ENCODE data around the gene ZNF710.
"Not testable (repeated sequence)": the region's sequence is repeated elsewhere in the genome, so short reads cannot be mapped to it uniquely, and the experiment has no call there.

Gene ZNF710

DNA sequence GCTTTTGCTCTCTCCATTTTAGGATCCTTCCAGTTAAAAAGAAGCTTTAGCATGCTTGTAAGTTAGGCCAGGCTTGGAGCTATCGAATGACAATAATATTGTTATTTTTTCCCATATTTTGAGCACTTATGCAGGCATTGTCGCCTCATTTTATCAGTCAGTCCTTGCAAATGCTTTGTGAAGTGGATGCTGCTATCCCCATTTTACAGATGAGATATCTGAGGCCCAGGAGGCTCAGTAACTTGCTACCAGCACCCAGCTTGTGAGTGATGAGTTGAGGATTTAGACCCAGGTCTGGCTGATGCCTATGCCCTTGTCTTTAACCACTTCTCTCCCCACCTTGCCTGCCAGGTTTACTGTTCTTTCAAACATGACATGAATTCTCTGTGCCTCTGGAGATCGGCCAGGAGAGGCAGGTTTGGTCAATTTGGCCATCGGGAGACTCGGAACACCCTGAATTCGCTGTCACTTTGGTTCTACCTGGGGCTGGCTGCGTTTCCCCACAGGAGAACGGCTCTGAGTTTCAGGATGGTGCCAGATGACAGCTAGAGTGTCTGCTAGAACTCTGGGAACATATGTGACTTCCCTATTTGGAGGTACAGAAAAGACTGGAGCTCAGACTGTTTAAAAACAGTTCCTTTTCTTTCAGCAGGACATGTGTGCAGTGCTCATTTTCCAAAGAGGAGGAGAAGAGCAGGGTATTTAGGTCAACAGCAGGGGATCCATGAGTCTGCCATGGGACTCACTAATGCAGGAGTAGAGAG lies 25.5 kb upstream of the ZNF710 start:
- H3K27ac ChIP-seq (ENCODE audit: low read depth, low read length): no peak overlapping the region
- H3K9me3 ChIP-seq (ENCODE audit: insufficient read depth, low read depth, low read length): peaks cover 4% of the 10 kb centered on the region; the same call in 1 of the 2 replicates
- H3K27me3 ChIP-seq (ENCODE audit: insufficient read depth, low read length): peaks cover 4% of the 10 kb centered on the region
- H3K36me3 ChIP-seq (ENCODE audit: insufficient read depth, low read length): no peaks in the 10 kb centered on the region
- H3K9ac ChIP-seq (ENCODE audit: low read depth, low read length): no peak overlapping the region
- H3K4me1 ChIP-seq (ENCODE audit: insufficient read depth, low read length): no peaks in the 10 kb centered on the region
- H3K4me3 ChIP-seq (ENCODE audit: low read length): no peak overlapping the region
- WGBS: 94% methylated on average over 8 of the region's 8 CpGs

DNA sequence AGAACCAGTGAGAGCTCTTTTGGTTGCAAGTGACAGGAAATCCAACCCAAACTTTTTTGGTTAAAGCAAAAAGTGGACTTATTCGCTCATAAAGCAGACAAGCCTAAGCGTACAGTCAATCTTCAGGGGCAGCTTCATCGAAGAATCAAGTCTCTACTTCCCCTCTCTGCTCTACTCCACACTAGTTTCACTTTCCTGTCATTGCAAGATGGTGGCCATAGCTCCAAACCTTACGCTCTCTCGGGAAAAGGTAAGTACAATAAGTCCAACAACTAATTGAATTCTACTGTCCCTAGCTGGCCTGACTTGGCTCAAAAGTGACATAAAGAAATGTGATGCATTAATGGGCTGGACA lies 24.9 kb upstream of the ZNF710 start:
- H3K4me1 ChIP-seq (ENCODE audit: insufficient read depth, low read length): no peaks in the 10 kb centered on the region
- no peak overlapping the region for H3K4me3 ChIP-seq (ENCODE audit: low read length)
- 95% methylated on average over 5 of the region's 5 CpGs for WGBS
- no peak overlapping the region for H3K9ac ChIP-seq (ENCODE audit: low read depth, low read length)
- H3K36me3 ChIP-seq (ENCODE audit: insufficient read depth, low read length): no peaks in the 10 kb centered on the region
- peaks cover 4% of the 10 kb centered on the region; the same call in 1 of the 2 replicates for H3K9me3 ChIP-seq (ENCODE audit: insufficient read depth, low read depth, low read length)
- peaks cover 10% of the 10 kb centered on the region for H3K27me3 ChIP-seq (ENCODE audit: insufficient read depth, low read length)
- H3K27ac ChIP-seq (ENCODE audit: low read depth, low read length): no peak overlapping the region

DNA sequence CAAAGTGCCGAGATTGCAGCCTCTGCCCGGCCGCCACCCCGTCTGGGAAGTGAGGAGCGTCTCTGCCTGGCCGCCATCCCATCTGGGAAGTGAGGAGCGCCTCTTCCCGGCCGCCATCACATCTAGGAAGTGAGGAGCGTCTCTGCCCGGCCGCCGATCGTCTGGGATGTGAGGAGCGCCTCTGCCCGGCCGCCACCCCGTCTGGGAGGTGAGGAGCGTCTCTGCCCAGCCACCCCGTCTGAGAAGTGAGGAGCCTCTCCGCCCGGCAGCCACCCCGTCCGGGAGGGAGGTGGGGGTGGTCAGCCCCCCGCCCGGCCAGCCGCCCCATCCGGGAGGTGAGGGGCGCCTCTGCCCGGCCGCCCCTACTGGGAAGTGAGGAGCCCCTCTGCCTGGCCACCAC lies 23.3 kb upstream of the ZNF710 start:
- not testable (repeated sequence) for H3K27ac ChIP-seq (ENCODE audit: low read depth, low read length); H3K4me3 ChIP-seq (ENCODE audit: low read length); H3K36me3 ChIP-seq (ENCODE audit: insufficient read depth, low read length); H3K9me3 ChIP-seq (ENCODE audit: insufficient read depth, low read depth, low read length); H3K9ac ChIP-seq (ENCODE audit: low read depth, low read length)
- H3K4me1 ChIP-seq (ENCODE audit: insufficient read depth, low read length): peaks cover 11% of the 10 kb centered on the region; the same call in 1 of the 2 replicates
- WGBS: 97% methylated on average over 26 of the region's 31 CpGs
- H3K27me3 ChIP-seq (ENCODE audit: insufficient read depth, low read length): peaks cover 20% of the 10 kb centered on the region

DNA sequence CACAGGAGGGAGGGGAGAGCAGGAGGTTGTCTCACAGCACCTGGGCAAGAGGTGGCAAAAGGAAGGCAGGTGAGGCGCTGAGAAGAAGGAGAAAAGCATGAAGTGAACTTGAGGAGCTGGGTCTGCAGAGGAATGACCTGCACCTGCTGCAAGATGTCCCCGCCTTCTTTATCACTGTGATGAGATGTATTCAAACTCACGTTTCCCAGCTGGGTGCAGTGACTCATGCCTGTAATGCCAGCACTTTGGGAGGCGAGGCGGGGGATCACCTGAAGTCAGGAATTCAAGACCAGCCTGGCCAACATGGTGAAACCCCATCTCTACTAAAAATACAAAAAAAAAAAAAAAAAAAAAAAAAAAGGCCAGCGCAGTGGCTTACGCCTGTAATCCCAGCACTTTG lies 22.2 kb upstream of the ZNF710 start:
- Histone ChIP-seq H3K4me1 (ENCODE audit: insufficient read depth, low read length) (peaks cover 16% of the 10 kb centered on the region; the same call in 1 of the 2 replicates), H3K27ac (ENCODE audit: low read depth, low read length) (no peak overlapping the region), H3K4me3 (ENCODE audit: low read length) (no peak overlapping the region), H3K36me3 (ENCODE audit: insufficient read depth, low read length) (no peaks in the 10 kb centered on the region), H3K27me3 (ENCODE audit: insufficient read depth, low read length) (peaks cover 31% of the 10 kb centered on the region), H3K9me3 (ENCODE audit: insufficient read depth, low read depth, low read length) (peaks cover 6% of the 10 kb centered on the region; the same call in 1 of the 2 replicates), H3K9ac (ENCODE audit: low read depth, low read length) (no peak overlapping the region)
- WGBS: 83% methylated on average over 7 of the region's 7 CpGs

DNA sequence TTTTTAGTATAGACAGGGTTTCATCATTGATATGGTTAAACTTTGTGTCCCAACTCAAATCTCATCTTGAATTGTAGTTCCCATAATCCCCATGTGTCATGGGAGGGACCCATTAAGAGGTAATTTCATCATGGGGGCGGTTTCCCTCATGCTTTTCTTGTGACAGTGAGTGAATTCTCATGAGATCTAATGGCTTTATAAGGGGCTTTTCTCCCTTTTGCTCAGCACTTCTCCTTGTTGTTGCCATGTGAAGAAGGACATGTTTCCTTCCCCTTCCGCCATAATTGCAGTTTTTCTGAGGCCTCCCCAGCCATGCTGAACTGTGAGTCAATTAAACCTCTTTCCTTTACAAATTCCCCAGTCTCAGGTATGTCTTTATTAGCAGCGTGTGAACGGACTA lies 20.2 kb upstream of the ZNF710 start:
- WGBS: 93% methylated on average over 4 of the region's 4 CpGs
- Histone ChIP-seq H3K4me3 (ENCODE audit: low read length) (no peak overlapping the region), H3K27me3 (ENCODE audit: insufficient read depth, low read length) (peaks cover 37% of the 10 kb centered on the region), H3K9ac (ENCODE audit: low read depth, low read length) (no peak overlapping the region), H3K4me1 (ENCODE audit: insufficient read depth, low read length) (peaks cover 16% of the 10 kb centered on the region; the same call in 1 of the 2 replicates), H3K27ac (ENCODE audit: low read depth, low read length) (no peak overlapping the region), H3K9me3 (ENCODE audit: insufficient read depth, low read depth, low read length) (peaks cover 16% of the 10 kb centered on the region), H3K36me3 (ENCODE audit: insufficient read depth, low read length) (no peaks in the 10 kb centered on the region)

DNA sequence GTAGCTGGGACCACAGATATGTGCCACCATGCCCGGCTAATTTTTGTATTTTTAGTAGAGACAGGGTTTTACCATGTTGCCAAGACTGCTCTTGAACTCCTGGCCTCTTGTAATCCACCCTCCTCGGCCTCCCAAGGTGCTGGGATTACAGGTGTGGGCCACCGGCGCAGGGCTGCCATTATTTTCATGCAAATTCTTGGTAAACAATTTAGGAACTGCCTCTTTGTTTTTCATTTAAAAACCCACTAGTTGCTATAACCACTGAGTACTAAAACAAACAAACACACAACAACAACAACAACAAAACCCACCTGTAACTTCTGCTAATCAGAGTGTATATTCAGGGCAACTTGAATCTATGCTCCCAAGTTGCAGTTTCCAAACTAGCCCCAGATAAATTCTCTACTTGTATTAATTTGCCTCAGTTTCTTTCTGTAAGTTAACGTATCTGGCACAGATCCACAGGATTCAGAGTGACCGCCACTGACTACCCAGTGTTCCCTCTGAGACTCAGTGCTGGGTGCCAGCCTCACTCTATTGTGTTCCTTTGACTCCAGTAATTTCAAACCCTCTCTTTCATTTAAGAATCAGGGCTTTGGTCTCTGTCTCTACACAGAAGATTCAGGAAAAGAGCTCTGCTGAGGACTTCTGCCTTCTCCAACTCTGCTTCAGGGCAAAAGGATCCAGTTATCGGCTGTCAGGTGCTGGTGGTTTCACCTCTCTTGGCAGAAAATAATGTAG lies 18.6 kb upstream of the ZNF710 start:
- Histone ChIP-seq H3K9ac (ENCODE audit: low read depth, low read length) (peak overlapping the region; percentile 54; the same call in 1 of the 2 replicates), H3K9me3 (ENCODE audit: insufficient read depth, low read depth, low read length) (peaks cover 12% of the 10 kb centered on the region), H3K27ac (ENCODE audit: low read depth, low read length) (peak overlapping the region; percentile 61; the same call in 1 of the 2 replicates), H3K4me1 (ENCODE audit: insufficient read depth, low read length) (peaks cover 16% of the 10 kb centered on the region; the same call in 1 of the 2 replicates), H3K27me3 (ENCODE audit: insufficient read depth, low read length) (peaks cover 37% of the 10 kb centered on the region), H3K36me3 (ENCODE audit: insufficient read depth, low read length) (no peaks in the 10 kb centered on the region), H3K4me3 (ENCODE audit: low read length) (no peak overlapping the region; the same call in 1 of the 2 replicates)
- 32% methylated on average over 7 of the region's 7 CpGs for WGBS

DNA sequence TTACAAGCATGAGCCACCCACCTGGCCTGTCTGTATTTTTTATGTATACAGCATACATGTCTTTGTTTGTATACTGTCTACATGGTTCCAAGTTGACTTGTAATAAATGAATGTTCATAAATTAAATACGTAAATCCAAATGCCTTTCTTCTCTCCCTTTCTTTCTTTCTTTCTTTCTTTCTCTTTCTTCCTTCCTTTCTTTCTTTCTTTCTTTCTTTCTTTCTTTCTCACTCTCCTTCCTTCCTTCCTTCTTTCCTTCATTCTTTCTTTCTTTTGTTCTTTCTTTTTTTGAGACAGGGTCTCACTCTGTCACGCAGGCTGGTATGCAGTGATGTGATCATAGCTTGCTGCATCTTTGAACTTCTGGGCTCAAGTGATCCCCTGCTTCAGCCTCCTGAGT lies 17.1 kb upstream of the ZNF710 start:
- no peak overlapping the region for H3K9ac ChIP-seq (ENCODE audit: low read depth, low read length)
- 95% methylated on average over 2 of the region's 2 CpGs for WGBS
- H3K9me3 ChIP-seq (ENCODE audit: insufficient read depth, low read depth, low read length): peaks cover 12% of the 10 kb centered on the region
- H3K27me3 ChIP-seq (ENCODE audit: insufficient read depth, low read length): peaks cover 37% of the 10 kb centered on the region
- no peak overlapping the region for H3K4me3 ChIP-seq (ENCODE audit: low read length)
- H3K27ac ChIP-seq (ENCODE audit: low read depth, low read length): no peak overlapping the region
- H3K36me3 ChIP-seq (ENCODE audit: insufficient read depth, low read length): no peaks in the 10 kb centered on the region
- peaks cover 16% of the 10 kb centered on the region; the same call in 1 of the 2 replicates for H3K4me1 ChIP-seq (ENCODE audit: insufficient read depth, low read length)

DNA sequence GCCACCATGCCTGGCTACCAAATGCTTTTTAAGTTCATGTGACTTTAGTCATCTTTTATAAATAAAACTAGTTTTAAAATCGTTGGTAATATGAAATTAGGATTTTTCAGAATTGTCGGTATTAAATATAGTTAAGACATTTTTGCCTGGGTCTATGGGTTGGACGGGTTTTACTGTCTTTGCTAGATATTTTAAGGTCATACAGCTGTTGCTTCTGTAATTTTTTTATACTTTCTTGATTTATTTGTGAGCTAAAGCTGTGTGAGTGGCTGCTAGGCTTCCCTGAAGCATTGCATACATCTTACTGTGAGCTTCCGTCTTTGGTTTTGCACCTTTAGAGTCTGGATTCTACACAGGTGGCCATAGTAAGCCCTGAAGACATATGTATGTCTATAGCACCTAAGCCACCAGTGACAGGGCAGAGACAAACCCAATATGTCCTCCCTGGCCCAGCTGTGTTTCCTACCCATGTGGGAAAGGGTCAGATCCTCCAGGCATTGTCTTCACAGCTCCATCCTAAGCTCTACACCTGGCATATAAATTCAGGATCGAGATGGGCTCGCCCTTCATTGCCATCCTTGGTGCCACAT lies 16.6 kb upstream of the ZNF710 start:
- H3K27ac ChIP-seq (ENCODE audit: low read depth, low read length): no peak overlapping the region
- WGBS: 92% methylated on average over 6 of the region's 6 CpGs
- H3K4me3 ChIP-seq (ENCODE audit: low read length): no peak overlapping the region
- peaks cover 16% of the 10 kb centered on the region; the same call in 1 of the 2 replicates for H3K4me1 ChIP-seq (ENCODE audit: insufficient read depth, low read length)
- peaks cover 12% of the 10 kb centered on the region for H3K9me3 ChIP-seq (ENCODE audit: insufficient read depth, low read depth, low read length)
- H3K27me3 ChIP-seq (ENCODE audit: insufficient read depth, low read length): peaks cover 37% of the 10 kb centered on the region
- no peak overlapping the region for H3K9ac ChIP-seq (ENCODE audit: low read depth, low read length)
- H3K36me3 ChIP-seq (ENCODE audit: insufficient read depth, low read length): no peaks in the 10 kb centered on the region

DNA sequence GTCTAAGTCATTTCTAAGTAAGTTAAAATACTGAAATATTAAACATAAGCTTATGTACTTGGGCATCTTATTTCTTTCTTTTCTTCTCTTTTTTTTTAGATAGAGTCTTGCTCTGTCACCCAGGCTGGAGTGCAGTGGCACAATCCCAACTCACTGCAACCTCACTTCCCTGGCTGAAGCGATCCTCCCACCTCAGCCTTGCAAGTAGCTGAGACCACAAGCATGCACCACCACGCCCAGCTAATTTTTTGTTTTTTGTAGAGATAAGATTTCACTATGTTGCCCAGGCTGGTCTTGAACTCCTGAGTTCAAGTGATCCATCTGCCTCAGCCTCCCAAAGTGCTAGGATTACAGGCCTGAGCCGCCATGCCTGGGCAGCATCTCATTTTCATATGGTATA lies 16.0 kb upstream of the ZNF710 start:
- no peak overlapping the region for H3K27ac ChIP-seq (ENCODE audit: low read depth, low read length)
- H3K9ac ChIP-seq (ENCODE audit: low read depth, low read length): no peak overlapping the region
- no peaks in the 10 kb centered on the region for H3K36me3 ChIP-seq (ENCODE audit: insufficient read depth, low read length)
- H3K4me3 ChIP-seq (ENCODE audit: low read length): no peak overlapping the region
- peaks cover 37% of the 10 kb centered on the region for H3K27me3 ChIP-seq (ENCODE audit: insufficient read depth, low read length)
- peaks cover 16% of the 10 kb centered on the region; the same call in 1 of the 2 replicates for H3K4me1 ChIP-seq (ENCODE audit: insufficient read depth, low read length)
- WGBS: 94% methylated on average over 3 of the region's 3 CpGs
- H3K9me3 ChIP-seq (ENCODE audit: insufficient read depth, low read depth, low read length): peaks cover 12% of the 10 kb centered on the region

DNA sequence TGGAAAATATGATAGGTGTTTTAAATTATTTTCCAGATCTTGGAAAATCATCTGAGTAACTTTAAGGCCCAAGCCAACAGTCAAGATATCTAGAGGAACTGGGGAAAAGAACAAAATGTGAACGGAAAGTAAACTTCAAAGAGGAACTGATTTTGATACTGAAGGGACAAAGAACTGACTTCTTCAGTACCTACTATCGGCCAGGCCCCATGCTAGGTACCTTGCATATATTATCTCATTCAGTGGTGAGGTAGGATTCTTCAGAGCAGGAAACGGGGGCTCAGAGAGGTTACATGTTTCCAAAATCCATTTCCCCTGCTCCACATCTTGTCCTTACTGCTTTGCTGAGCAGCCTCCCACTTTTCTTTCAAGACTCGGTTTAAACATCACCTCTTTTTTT lies 9.8 kb upstream of the ZNF710 start:
- no peak overlapping the region for H3K9ac ChIP-seq (ENCODE audit: low read depth, low read length)
- H3K9me3 ChIP-seq (ENCODE audit: insufficient read depth, low read depth, low read length): no peaks in the 10 kb centered on the region
- no peak overlapping the region for H3K4me3 ChIP-seq (ENCODE audit: low read length)
- no peaks in the 10 kb centered on the region for H3K36me3 ChIP-seq (ENCODE audit: insufficient read depth, low read length)
- 0 out of 2 replicates have a peak, but pooled peaks cover 4% of the 10 kb centered on the region for H3K4me1 ChIP-seq (ENCODE audit: insufficient read depth, low read length)
- H3K27me3 ChIP-seq (ENCODE audit: insufficient read depth, low read length): no peaks in the 10 kb centered on the region
- H3K27ac ChIP-seq (ENCODE audit: low read depth, low read length): no peak overlapping the region
- 88% methylated on average over 3 of the region's 4 CpGs for WGBS

DNA sequence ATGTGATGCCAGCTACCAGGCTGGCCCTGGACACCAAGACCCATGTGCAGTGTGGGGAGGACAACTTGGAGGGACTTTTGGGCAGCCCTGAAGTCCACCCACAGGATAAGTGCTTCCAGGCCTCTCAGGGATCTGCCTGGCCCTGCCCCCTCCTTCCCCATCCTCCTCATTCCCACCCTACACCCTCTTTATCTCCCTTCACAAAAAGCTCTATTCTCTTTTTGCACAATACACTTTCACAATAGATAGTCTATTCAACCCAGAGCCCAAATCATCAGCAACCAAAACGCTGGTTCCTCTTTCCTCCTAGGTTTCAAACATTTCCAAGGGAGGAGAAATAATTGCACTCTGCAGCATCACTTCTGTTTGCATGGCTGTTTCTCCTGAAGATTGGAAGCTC lies 7.8 kb upstream of the ZNF710 start:
- Histone ChIP-seq H3K4me1 (ENCODE audit: insufficient read depth, low read length) (peaks cover 9% of the 10 kb centered on the region; the same call in 1 of the 2 replicates), H3K9me3 (ENCODE audit: insufficient read depth, low read depth, low read length) (no peaks in the 10 kb centered on the region), H3K36me3 (ENCODE audit: insufficient read depth, low read length) (no peaks in the 10 kb centered on the region), H3K27me3 (ENCODE audit: insufficient read depth, low read length) (no peaks in the 10 kb centered on the region), H3K4me3 (ENCODE audit: low read length) (no peak overlapping the region), H3K9ac (ENCODE audit: low read depth, low read length) (no peak overlapping the region), H3K27ac (ENCODE audit: low read depth, low read length) (no peak overlapping the region)
- 87% methylated on average over 1 of the region's 1 CpG for WGBS
